ENCODE data around the gene NAGA.

- TF ChIP-seq, protein P1, sequence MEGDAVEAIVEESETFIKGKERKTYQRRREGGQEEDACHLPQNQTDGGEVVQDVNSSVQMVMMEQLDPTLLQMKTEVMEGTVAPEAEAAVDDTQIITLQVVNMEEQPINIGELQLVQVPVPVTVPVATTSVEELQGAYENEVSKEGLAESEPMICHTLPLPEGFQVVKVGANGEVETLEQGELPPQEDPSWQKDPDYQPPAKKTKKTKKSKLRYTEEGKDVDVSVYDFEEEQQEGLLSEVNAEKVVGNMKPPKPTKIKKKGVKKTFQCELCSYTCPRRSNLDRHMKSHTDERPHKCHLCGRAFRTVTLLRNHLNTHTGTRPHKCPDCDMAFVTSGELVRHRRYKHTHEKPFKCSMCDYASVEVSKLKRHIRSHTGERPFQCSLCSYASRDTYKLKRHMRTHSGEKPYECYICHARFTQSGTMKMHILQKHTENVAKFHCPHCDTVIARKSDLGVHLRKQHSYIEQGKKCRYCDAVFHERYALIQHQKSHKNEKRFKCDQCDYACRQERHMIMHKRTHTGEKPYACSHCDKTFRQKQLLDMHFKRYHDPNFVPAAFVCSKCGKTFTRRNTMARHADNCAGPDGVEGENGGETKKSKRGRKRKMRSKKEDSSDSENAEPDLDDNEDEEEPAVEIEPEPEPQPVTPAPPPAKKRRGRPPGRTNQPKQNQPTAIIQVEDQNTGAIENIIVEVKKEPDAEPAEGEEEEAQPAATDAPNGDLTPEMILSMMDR (IDR thresholded peaks at IDR 0.05): no peak
- no peak for TF ChIP-seq POLR2A (IDR thresholded peaks at IDR 0.05)
These were observed 54.5 kb downstream of the NAGA start for GRCh38 chr22:42016111-42016510.

All from body of pancreas (tissue), 4 donors.